ENCODE results near the gene DLG3.

Gene DLG3

DNA sequence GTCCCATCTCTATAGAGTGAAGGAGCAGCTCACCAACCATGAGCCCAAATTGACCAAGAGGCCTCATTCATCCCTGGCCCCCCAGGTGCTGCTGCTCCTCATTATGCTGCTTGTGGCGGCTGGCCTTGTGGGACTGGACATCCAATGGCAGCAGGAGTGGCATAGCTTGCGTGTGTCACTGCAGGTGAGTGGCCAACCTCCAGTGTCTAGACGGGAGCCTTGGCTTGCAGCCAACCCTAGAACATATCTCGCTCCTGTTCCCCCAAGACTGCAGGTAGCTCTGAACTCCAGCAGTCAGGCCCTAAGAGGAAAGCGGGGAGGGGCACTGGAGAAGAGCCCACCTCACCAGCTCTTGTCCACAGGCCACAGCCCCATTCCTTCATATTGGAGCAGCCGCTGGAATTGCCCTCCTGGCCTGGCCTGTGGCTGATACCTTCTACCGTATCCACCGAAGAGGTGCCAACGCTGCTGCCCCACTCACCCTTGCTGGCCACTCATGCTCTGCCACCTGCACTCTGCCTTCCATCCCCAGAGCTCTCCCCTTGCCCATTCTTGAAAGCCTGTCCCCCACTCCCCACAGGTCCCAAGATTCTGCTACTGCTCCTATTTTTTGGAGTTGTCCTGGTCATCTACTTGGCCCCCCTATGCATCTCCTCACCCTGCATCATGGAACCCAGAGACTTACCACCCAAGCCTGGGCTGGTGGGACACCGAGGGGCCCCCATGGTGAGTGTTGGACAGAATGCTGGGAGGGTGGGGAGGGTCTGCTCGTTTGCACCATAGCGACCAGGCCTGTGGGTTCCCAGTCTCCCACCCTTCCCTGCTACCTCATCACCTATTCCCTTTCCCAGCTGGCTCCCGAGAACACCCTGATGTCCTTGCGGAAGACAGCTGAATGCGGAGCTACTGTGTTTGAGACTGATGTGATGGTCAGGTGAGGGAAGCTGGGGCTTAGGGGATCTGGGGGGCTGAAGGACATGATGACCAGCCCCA, 18.1 kb upstream of the DLG3 start:
- H3K4me3 ChIP-seq (ENCODE audit: low read depth in 1 of 2, low read length in 1 of 2): no peak overlapping the region
- no peaks in the 10 kb centered on the region for H3K9me3 ChIP-seq
- H3K27me3 ChIP-seq: no peaks in the 10 kb centered on the region
- no peak overlapping the region for H3K27ac ChIP-seq
- TF ChIP-seq, protein P1, sequence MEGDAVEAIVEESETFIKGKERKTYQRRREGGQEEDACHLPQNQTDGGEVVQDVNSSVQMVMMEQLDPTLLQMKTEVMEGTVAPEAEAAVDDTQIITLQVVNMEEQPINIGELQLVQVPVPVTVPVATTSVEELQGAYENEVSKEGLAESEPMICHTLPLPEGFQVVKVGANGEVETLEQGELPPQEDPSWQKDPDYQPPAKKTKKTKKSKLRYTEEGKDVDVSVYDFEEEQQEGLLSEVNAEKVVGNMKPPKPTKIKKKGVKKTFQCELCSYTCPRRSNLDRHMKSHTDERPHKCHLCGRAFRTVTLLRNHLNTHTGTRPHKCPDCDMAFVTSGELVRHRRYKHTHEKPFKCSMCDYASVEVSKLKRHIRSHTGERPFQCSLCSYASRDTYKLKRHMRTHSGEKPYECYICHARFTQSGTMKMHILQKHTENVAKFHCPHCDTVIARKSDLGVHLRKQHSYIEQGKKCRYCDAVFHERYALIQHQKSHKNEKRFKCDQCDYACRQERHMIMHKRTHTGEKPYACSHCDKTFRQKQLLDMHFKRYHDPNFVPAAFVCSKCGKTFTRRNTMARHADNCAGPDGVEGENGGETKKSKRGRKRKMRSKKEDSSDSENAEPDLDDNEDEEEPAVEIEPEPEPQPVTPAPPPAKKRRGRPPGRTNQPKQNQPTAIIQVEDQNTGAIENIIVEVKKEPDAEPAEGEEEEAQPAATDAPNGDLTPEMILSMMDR (IDR thresholded peaks at IDR 0.05): no peak
- no peaks in the 10 kb centered on the region for H3K4me1 ChIP-seq (ENCODE audit: control insufficient read depth in 1 of 2, insufficient read depth in 1 of 2, low read depth in 1 of 2, low read length in 1 of 2)
- H3K36me3 ChIP-seq: peaks cover under 1% of the 10 kb centered on the region

GRCh38 chrX:70427365-70427764, 17.3 kb upstream of the DLG3 start:
- Histone ChIP-seq H3K4me3 (ENCODE audit: low read depth in 1 of 2, low read length in 1 of 2) (no peak overlapping the region), H3K27me3 (no peaks in the 10 kb centered on the region), H3K36me3 (no peaks in the 10 kb centered on the region), H3K27ac (no peak overlapping the region), H3K4me1 (ENCODE audit: control insufficient read depth in 1 of 2, insufficient read depth in 1 of 2, low read depth in 1 of 2, low read length in 1 of 2) (no peaks in the 10 kb centered on the region), H3K9me3 (no peaks in the 10 kb centered on the region)
- TF ChIP-seq, protein P1 (IDR thresholded peaks at IDR 0.05): no peak

GRCh38 chrX:70429759-70430158, 14.9 kb upstream of the DLG3 start:
- no peaks in the 10 kb centered on the region for H3K9me3 ChIP-seq
- no peaks in the 10 kb centered on the region for H3K36me3 ChIP-seq
- H3K27me3 ChIP-seq: peaks cover 17% of the 10 kb centered on the region
- H3K4me3 ChIP-seq (ENCODE audit: low read depth in 1 of 2, low read length in 1 of 2): no peak overlapping the region
- TF ChIP-seq, protein P1 (IDR thresholded peaks at IDR 0.05): no peak
- peaks cover 0 to 6% of the 10 kb centered on the region in 2 experiments for H3K4me1 ChIP-seq (ENCODE audit: control insufficient read depth in 1 of 2, insufficient read depth in 1 of 2, low read depth in 1 of 2, low read length in 1 of 2)
- H3K27ac ChIP-seq: no peak overlapping the region

GRCh38 chrX:70432936-70433847, 11.4 kb upstream of the DLG3 start:
- Histone ChIP-seq H3K4me3 (ENCODE audit: low read depth in 1 of 2, low read length in 1 of 2) (peak overlapping the region; percentile 65 to 70), H3K27me3 (peaks cover 51% of the 10 kb centered on the region), H3K4me1 (ENCODE audit: control insufficient read depth in 1 of 2, insufficient read depth in 1 of 2, low read depth in 1 of 2, low read length in 1 of 2) (peaks cover 0 to 6% of the 10 kb centered on the region in 2 experiments), H3K9me3 (no peaks in the 10 kb centered on the region), H3K27ac (no peak overlapping the region), H3K36me3 (no peaks in the 10 kb centered on the region)
- TF ChIP-seq, protein P1 (IDR thresholded peaks at IDR 0.05): no peak

DNA sequence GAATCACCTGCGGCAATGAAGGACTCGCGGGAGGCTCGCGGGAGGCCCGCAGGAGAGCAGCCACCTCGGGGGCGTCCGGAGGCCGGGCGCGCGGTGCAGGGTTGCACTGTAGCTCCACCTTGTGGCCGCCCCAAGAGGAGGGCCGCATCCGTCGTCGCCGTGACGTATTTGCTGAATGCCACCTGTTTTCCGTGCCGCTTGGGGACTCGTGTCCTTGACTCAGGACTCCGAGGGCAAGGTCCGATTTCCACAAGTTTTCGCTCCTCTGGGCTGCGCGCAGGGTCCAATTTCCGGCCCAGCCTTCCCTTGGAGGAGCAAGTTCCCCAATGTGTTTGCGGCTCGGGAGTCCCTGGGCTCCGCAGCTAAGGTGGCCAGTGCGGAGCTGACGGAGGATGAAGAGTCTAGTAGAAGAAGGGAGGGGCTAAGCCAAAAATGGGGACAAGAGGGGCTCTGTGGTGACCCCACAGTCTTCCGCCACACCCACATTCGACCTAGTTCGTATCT, 10.7 kb upstream of the DLG3 start:
- no peaks in the 10 kb centered on the region for H3K9me3 ChIP-seq
- no peaks in the 10 kb centered on the region for H3K36me3 ChIP-seq
- peaks cover 0 to 6% of the 10 kb centered on the region in 2 experiments for H3K4me1 ChIP-seq (ENCODE audit: control insufficient read depth in 1 of 2, insufficient read depth in 1 of 2, low read depth in 1 of 2, low read length in 1 of 2)
- TF ChIP-seq, protein P1 (IDR thresholded peaks at IDR 0.05): peak; percentile 17
- H3K4me3 ChIP-seq (ENCODE audit: low read depth in 1 of 2, low read length in 1 of 2): peak overlapping the region; percentile 65 to 70
- H3K27me3 ChIP-seq: peaks cover 53% of the 10 kb centered on the region
- H3K27ac ChIP-seq: no peak overlapping the region

Data from neutrophil (primary cell).